ENCODE measurements around the gene IREB2. TPM values are rescaled to one million over a fixed set of nuclear protein-coding genes. Genes with fewer than 3 reads are reported as not detected.

Gene IREB2
- total RNA-seq, 1 donor from 2014 or later: 69.2 TPM

GRCh38 chr15:78390826-78391225, 47.2 kb upstream of the IREB2 start:
- FAIRE-seq (no peak), DNase-seq (ENCODE audit: low read depth) (peak; percentile 11)
- Histone ChIP-seq H3K27me3 (ENCODE audit: insufficient read depth, low read length) (peaks cover 27% of the 10 kb centered on the region), H3K27ac (ENCODE audit: low read depth, low read length) (no peak overlapping the region), H3K9ac (ENCODE audit: low read length) (no peak overlapping the region), H3K79me2 (ENCODE audit: insufficient read depth, low read length) (no peaks in the 10 kb centered on the region), H2AFZ (ENCODE audit: low read depth, low read length) (no peak overlapping the region), H4K20me1 (ENCODE audit: insufficient read depth, low read length) (no peaks in the 10 kb centered on the region), H3K4me3 (ENCODE audit: insufficient read depth, low read depth, low read length) (no peak overlapping the region), H3K4me2 (ENCODE audit: low read length) (no peak overlapping the region), H3K9me3 (ENCODE audit: insufficient read depth, low read depth, low read length) (no peaks in the 10 kb centered on the region), H3K36me3 (ENCODE audit: insufficient read depth, low read length) (no peaks in the 10 kb centered on the region), H3K4me1 (ENCODE audit: insufficient read depth, low read length) (no peaks in the 10 kb centered on the region)
- Mint-ChIP-seq H3K4me1 (ENCODE audit: low read depth, unreplicated experiment) (peaks cover 2% of the 10 kb centered on the region), H3K4me3 (ENCODE audit: unreplicated experiment) (no peak overlapping the region), H3K27ac (ENCODE audit: unreplicated experiment) (no peak overlapping the region), H3K9me3 (ENCODE audit: unreplicated experiment) (peaks cover 4% of the 10 kb centered on the region), H3K36me3 (ENCODE audit: low read depth, unreplicated experiment) (no peaks in the 10 kb centered on the region), H3K27me3 (ENCODE audit: low read depth, unreplicated experiment) (peaks cover 28% of the 10 kb centered on the region)
- TF ChIP-seq CTCF (IDR thresholded peaks at IDR 0.05; ENCODE audit: insufficient read depth, low read depth, low read length): no peak
- no peak for TF ChIP-seq EZH2 (IDR thresholded peaks at IDR 0.05; ENCODE audit: insufficient read depth, low read length)

GRCh38 chr15:78391781-78392180, 46.2 kb upstream of the IREB2 start:
- Histone ChIP-seq H3K4me2 (ENCODE audit: low read length) (no peak overlapping the region), H3K79me2 (ENCODE audit: insufficient read depth, low read length) (no peaks in the 10 kb centered on the region), H3K4me3 (ENCODE audit: insufficient read depth, low read depth, low read length) (no peak overlapping the region), H3K27me3 (ENCODE audit: insufficient read depth, low read length) (peaks cover 22% of the 10 kb centered on the region), H3K36me3 (ENCODE audit: insufficient read depth, low read length) (no peaks in the 10 kb centered on the region), H3K9me3 (ENCODE audit: insufficient read depth, low read depth, low read length) (no peaks in the 10 kb centered on the region), H4K20me1 (ENCODE audit: insufficient read depth, low read length) (no peaks in the 10 kb centered on the region), H3K27ac (ENCODE audit: low read depth, low read length) (no peak overlapping the region), H3K4me1 (ENCODE audit: insufficient read depth, low read length) (no peaks in the 10 kb centered on the region), H2AFZ (ENCODE audit: low read depth, low read length) (no peak overlapping the region), H3K9ac (ENCODE audit: low read length) (no peak overlapping the region)
- TF ChIP-seq CTCF (IDR thresholded peaks at IDR 0.05; ENCODE audit: insufficient read depth, low read depth, low read length) (no peak), EZH2 (IDR thresholded peaks at IDR 0.05; ENCODE audit: insufficient read depth, low read length) (no peak)
- Mint-ChIP-seq H3K4me1 (ENCODE audit: low read depth, unreplicated experiment) (peaks cover 2% of the 10 kb centered on the region), H3K27me3 (ENCODE audit: low read depth, unreplicated experiment) (peaks cover 21% of the 10 kb centered on the region), H3K9me3 (ENCODE audit: unreplicated experiment) (peaks cover 4% of the 10 kb centered on the region), H3K4me3 (ENCODE audit: unreplicated experiment) (no peak overlapping the region), H3K27ac (ENCODE audit: unreplicated experiment) (no peak overlapping the region), H3K36me3 (ENCODE audit: low read depth, unreplicated experiment) (no peaks in the 10 kb centered on the region)
- FAIRE-seq (no peak), DNase-seq (ENCODE audit: low read depth) (no peak)

- Mint-ChIP-seq H3K4me3 (ENCODE audit: unreplicated experiment) (no peak overlapping the region), H3K4me1 (ENCODE audit: low read depth, unreplicated experiment) (peaks cover 2% of the 10 kb centered on the region), H3K9me3 (ENCODE audit: unreplicated experiment) (peaks cover 4% of the 10 kb centered on the region), H3K27ac (ENCODE audit: unreplicated experiment) (no peak overlapping the region), H3K27me3 (ENCODE audit: low read depth, unreplicated experiment) (peaks cover 22% of the 10 kb centered on the region), H3K36me3 (ENCODE audit: low read depth, unreplicated experiment) (no peaks in the 10 kb centered on the region)
- TF ChIP-seq EZH2 (IDR thresholded peaks at IDR 0.05; ENCODE audit: insufficient read depth, low read length) (no peak), CTCF (IDR thresholded peaks at IDR 0.05; ENCODE audit: insufficient read depth, low read depth, low read length) (no peak)
- H3K79me2 ChIP-seq (ENCODE audit: insufficient read depth, low read length): no peaks in the 10 kb centered on the region
- no peak overlapping the region for H3K27ac ChIP-seq (ENCODE audit: low read depth, low read length)
- no peaks in the 10 kb centered on the region for H3K9me3 ChIP-seq (ENCODE audit: insufficient read depth, low read depth, low read length)
- H3K4me3 ChIP-seq (ENCODE audit: insufficient read depth, low read depth, low read length): no peak overlapping the region
- H3K36me3 ChIP-seq (ENCODE audit: insufficient read depth, low read length): no peaks in the 10 kb centered on the region
- FAIRE-seq (no peak), DNase-seq (ENCODE audit: low read depth) (no peak)
- H3K4me1 ChIP-seq (ENCODE audit: insufficient read depth, low read length): no peaks in the 10 kb centered on the region
- H4K20me1 ChIP-seq (ENCODE audit: insufficient read depth, low read length): no peaks in the 10 kb centered on the region
- H3K4me2 ChIP-seq (ENCODE audit: low read length): no peak overlapping the region
- H3K9ac ChIP-seq (ENCODE audit: low read length): no peak overlapping the region
- H3K27me3 ChIP-seq (ENCODE audit: insufficient read depth, low read length): peaks cover 18% of the 10 kb centered on the region
- H2AFZ ChIP-seq (ENCODE audit: low read depth, low read length): no peak overlapping the region
These were observed 45.6 kb upstream of the IREB2 start for GRCh38 chr15:78392430-78392829.

Measured in astrocyte (in vitro differentiated cells and primary cell).